HepG2 (cell line): ENCODE data around the gene B3GALT5. TPM values are rescaled to one million over a fixed set of nuclear protein-coding genes. Genes with fewer than 3 reads are reported as not detected.

Experiments used
- ATAC-seq: fragments of 200-7000 bp; cut with Tn5 transposase; 3 replicates; pipeline ENCODE4 v1.9.1; 2020; ENCODE audit warnings: mild to moderate bottlenecking, moderate library complexity
- BruUV-seq: library from RNA; stranded (reverse); fragments of 400-500 nt; replicated peaks from 2 replicates; lab custom pipeline; 2021; lab: Mats Ljungman, UMichigan
- CTCF ChIA-PET: fragments of 300-600 bp; formaldehyde crosslinking; extraction: SDS; loops from one replicate; lab custom pipeline; 2021; ENCODE audit warnings: low total read pairs, inconsistent platforms, low intra/inter-chr PET ratio; lab: Yijun Ruan, JAX
- POLR2A ChIA-PET: fragments of 350-600 bp; sonication (Branson Sonifier 250); formaldehyde crosslinking; loops from one replicate; lab custom pipeline; 2020; ENCODE audit warnings: antibody characterized with exemption, inconsistent platforms; lab: Yijun Ruan, JAX
- DNase-seq: peaks from one replicate; pipeline ENCODE4 v3.0.0-alpha.2; 2015; ENCODE audit warnings: low spot score
- FAIRE-seq: peaks from 3 replicates; lab custom pipeline; 2011; peaks lifted over from hg19 to GRCh38; lab: Jason Lieb, UNC
- H2AFZ ChIP-seq: one replicate; pipeline ENCODE4 v1.6.1; 2011; ENCODE audit warnings: low read length, inconsistent platforms
- H3K27ac ChIP-seq: fragments of 300-600 bp; 3 replicates; pipeline ENCODE4 v1.8.0; 2011; ENCODE audit warnings: mixed run types, mild to moderate bottlenecking, mixed read lengths, low read length, inconsistent platforms; ENCODE audit not compliant: insufficient read depth; ENCODE audit errors: extremely low read length
- H3K27me3 ChIP-seq, 2 experiments: fragments of 200-600 bp in 1 of 2; 2 replicates in 1 of 2; 3 replicates in 1 of 2; pipeline versions ENCODE4 v1.6.0 to v1.8.0; 2011; ENCODE audit warnings: low read length in 2 of 2, mild to moderate bottlenecking in 2 of 2, moderate library complexity in 2 of 2, inconsistent platforms in 1 of 2; ENCODE audit not compliant: insufficient read depth in 2 of 2, control insufficient read depth in 1 of 2
- H3K36me3 ChIP-seq, 2 experiments: fragments of 200-600 bp in 1 of 2; replicated peaks in 1 of 2; 2 replicates in 1 of 2; 3 replicates in 1 of 2; pipeline versions ENCODE4 v1.5.1 to v1.8.0; 2011; ENCODE audit warnings: low read length in 2 of 2, inconsistent platforms in 1 of 2; ENCODE audit not compliant: insufficient read depth in 2 of 2, control insufficient read depth in 1 of 2
- H3K4me1 ChIP-seq: 2 replicates; pipeline ENCODE4 v1.5.1; 2012; ENCODE audit warnings: low read length, inconsistent platforms; ENCODE audit not compliant: insufficient read depth
- H3K4me2 ChIP-seq: 2 replicates; pipeline ENCODE4 v1.6.0; 2011; ENCODE audit warnings: low read depth, low read length, inconsistent platforms
- H3K4me3 ChIP-seq, 3 experiments: fragments of 200-600 bp in 1 of 3; sonication (generic), shearing (Covaris generic) in 1 of 3; replicated peaks in 1 of 3; 2 replicates each; pipeline ENCODE4 v1.5.1; 2011 to 2016; ENCODE audit warnings: low read length in 3 of 3, inconsistent platforms in 2 of 3, low read depth in 2 of 3, mild to moderate bottlenecking in 2 of 3, control low read depth in 1 of 3, mixed read lengths in 1 of 3; ENCODE audit not compliant: insufficient read depth in 1 of 3
- H3K79me2 ChIP-seq: one replicate; pipeline ENCODE4 v1.6.1; 2011; ENCODE audit warnings: low read length, inconsistent platforms; ENCODE audit not compliant: insufficient read depth
- H3K9ac ChIP-seq: 2 replicates; pipeline ENCODE4 v1.6.0; 2011; ENCODE audit warnings: mild to moderate bottlenecking, low read depth, low read length, inconsistent platforms; ENCODE audit not compliant: insufficient read depth
- H3K9me3 ChIP-seq: 2 replicates; pipeline ENCODE4 v1.5.1; 2012; ENCODE audit warnings: mild to moderate bottlenecking, low read length
- H4K20me1 ChIP-seq: 2 replicates; pipeline ENCODE4 v1.6.0; 2011; ENCODE audit warnings: inconsistent platforms, mild to moderate bottlenecking, low read length, moderate library complexity; ENCODE audit not compliant: insufficient read depth
- KAT8 ChIP-seq: IDR thresholded peaks from 2 replicates; pipeline ENCODE4 v1.6.1; 2016; ENCODE audit warnings: missing genetic modification reagents, missing compliant biosample characterization
- PBX3 ChIP-seq: sonication (generic); formaldehyde crosslinking; IDR thresholded peaks from 2 replicates; pipeline ENCODE4 v1.8.1; 2023; ENCODE audit warnings: missing genetic modification reagents, inconsistent platforms, borderline replicate concordance
- PLRG1 ChIP-seq: fragments of 450-650 bp; conservative IDR thresholded peaks from 2 replicates; pipeline ENCODE4 v1.6.1; 2016
- RERE ChIP-seq: IDR thresholded peaks from 2 replicates; pipeline ENCODE4 v1.6.1; 2016; ENCODE audit warnings: low read depth, missing genetic modification reagents, missing compliant biosample characterization
- SP4 ChIP-seq: sonication (generic); formaldehyde crosslinking; IDR thresholded peaks from 2 replicates; pipeline ENCODE4 v1.8.1; 2023; ENCODE audit warnings: mild to moderate bottlenecking, missing genetic modification reagents
- ZC3H4 ChIP-seq: sonication (generic); formaldehyde crosslinking; IDR thresholded peaks from 2 replicates; pipeline ENCODE4 v1.4.0; 2020; ENCODE audit warnings: missing genetic modification reagents, borderline replicate concordance
- ZNF383 ChIP-seq: sonication (generic); formaldehyde crosslinking; IDR thresholded peaks from 2 replicates; pipeline ENCODE4 v1.4.0; 2020; ENCODE audit warnings: missing genetic modification reagents, mild to moderate bottlenecking, borderline replicate concordance
- ZNF431 ChIP-seq: sonication (generic); formaldehyde crosslinking; IDR thresholded peaks from 2 replicates; pipeline ENCODE4 v1.9.0; 2022; ENCODE audit warnings: missing genetic modification reagents, low read depth, mild to moderate bottlenecking, borderline replicate concordance
- ZSCAN20 ChIP-seq: sonication (generic); formaldehyde crosslinking; IDR thresholded peaks from 2 replicates; pipeline ENCODE4 v1.4.0; 2020; ENCODE audit warnings: missing genetic modification reagents, mild to moderate bottlenecking, borderline replicate concordance
- WGBS: methylation state at CpG from one replicate; pipeline ENCODE4 v1.1.6; 2017; ENCODE audit warnings: low lambda C conversion rate; 5-methylcytosine and 5-hydroxymethylcytosine counted together
- in situ Hi-C: cut with HindIII; loops from 2 replicates; pipeline ENCODE4 v1.10.0; 2017; ENCODE audit warnings: low pct_unique_long_range_greater_than_20kb; ENCODE audit not compliant: extremely low pct_ligation_motif_present
- intact Hi-C: fragments of 100-400 bp; cut with micrococcal nuclease; formaldehyde crosslinking; loops from one replicate; pipeline ENCODE4 v1.10.0; 2022; ENCODE audit not compliant: unreplicated experiment
- polyA plus RNA-seq, 8 experiments: library from polyadenylated mRNA; depleted of rRNA in 3 of 8; stranded (reverse) in 7 of 8; unstranded in 1 of 8; fragments of >200 nt; fragmentation: Illumina TruSeq in 4 of 8; extraction: Trizol in 4 of 8; gene quantifications; 2 replicates each; pipeline versions ENCODE4 v1.2.1 to v1.2.3, GENCODE V29; 2011 to 2016; ENCODE audit warnings: low read depth in 4 of 8, missing spikeins in 1 of 8, mixed read lengths in 1 of 8; ENCODE audit not compliant: insufficient read depth in 1 of 8
- total RNA-seq, 5 experiments: library from RNA; depleted of rRNA; stranded (reverse); fragments of >200 nt; fragmentation: Illumina TruSeq; extraction: Trizol; gene quantifications; 2 replicates each; pipeline ENCODE4 v1.2.3, GENCODE V29; 2016; ENCODE audit warnings: low read depth in 1 of 5
- TF ChIP-seq, protein P1 (sequence below): sonication (generic); formaldehyde crosslinking; IDR thresholded peaks from 2 replicates; pipeline ENCODE4 v1.8.0; 2023; ENCODE audit warnings: mild to moderate bottlenecking, missing genetic modification reagents
- TF ChIP-seq, protein P2 (sequence below): sonication (generic); formaldehyde crosslinking; IDR thresholded peaks from 2 replicates; pipeline ENCODE4 v1.4.0; 2020; ENCODE audit warnings: missing genetic modification reagents, mild to moderate bottlenecking, borderline replicate concordance
- TF ChIP-seq, protein P3 (sequence below): sonication (generic); formaldehyde crosslinking; IDR thresholded peaks from 2 replicates; pipeline ENCODE4 v1.4.0; 2020; ENCODE audit warnings: missing genetic modification reagents; ENCODE audit errors: not compliant biosample characterization

B3GALT5 gene
- total and polyA plus RNA-seq, 2 of the 13 experiments (the other 11 are each of a cell fraction or from before 2014, with no cell fraction given), result 0.02 to 0.03 TPM

GRCh38 chr21:39669976-39670661 is 57.4 kb downstream of the B3GALT5 start:
- Histone ChIP-seq H3K36me3 (no peaks in the 10 kb centered on the region), H3K9ac (no peak overlapping the region), H3K79me2 (no peaks in the 10 kb centered on the region), H3K27ac (no peak overlapping the region), H3K9me3 (no peaks in the 10 kb centered on the region), H3K4me1 (no peaks in the 10 kb centered on the region), H4K20me1 (no peaks in the 10 kb centered on the region), H2AFZ (no peak overlapping the region), H3K4me3 (no peak overlapping the region), H3K27me3 (peaks cover 2 to 9% of the 10 kb centered on the region in 2 experiments; a peak in 2 of 5 replicates), H3K4me2 (no peak overlapping the region)
- WGBS, result 31% methylated on average over 8 of the region's 8 CpGs
- no TSS peak for BruUV-seq
- ATAC-seq, result no peak
- POLR2A ChIA-PET, result no interaction called here
- in situ Hi-C loops (no loop called here), intact Hi-C loops (no loop called here)
- CTCF ChIA-PET, result no interaction called here
- no peak for FAIRE-seq
- no peak for DNase-seq
- TF ChIP-seq PBX3 (no peak), PLRG1 (no peak), KAT8 (CRISPR knock-in tag) (no peak), ZSCAN20 (CRISPR knock-in tag) (no peak), SP4 (CRISPR knock-in tag) (no peak), ZNF431 (CRISPR knock-in tag) (no peak), ZC3H4 (CRISPR knock-in tag) (no peak), RERE (CRISPR knock-in tag) (no peak), ZNF383 (CRISPR knock-in tag) (no peak)
- TF ChIP-seq, protein P1, sequence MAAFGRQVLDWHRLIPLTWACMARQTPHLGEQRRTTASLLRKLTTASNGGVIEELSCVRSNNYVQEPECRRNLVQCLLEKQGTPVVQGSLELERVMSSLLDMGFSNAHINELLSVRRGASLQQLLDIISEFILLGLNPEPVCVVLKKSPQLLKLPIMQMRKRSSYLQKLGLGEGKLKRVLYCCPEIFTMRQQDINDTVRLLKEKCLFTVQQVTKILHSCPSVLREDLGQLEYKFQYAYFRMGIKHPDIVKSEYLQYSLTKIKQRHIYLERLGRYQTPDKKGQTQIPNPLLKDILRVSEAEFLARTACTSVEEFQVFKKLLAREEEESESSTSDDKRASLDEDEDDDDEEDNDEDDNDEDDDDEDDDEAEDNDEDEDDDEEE (CRISPR knock-in tag), result no peak
- TF ChIP-seq, protein P2, sequence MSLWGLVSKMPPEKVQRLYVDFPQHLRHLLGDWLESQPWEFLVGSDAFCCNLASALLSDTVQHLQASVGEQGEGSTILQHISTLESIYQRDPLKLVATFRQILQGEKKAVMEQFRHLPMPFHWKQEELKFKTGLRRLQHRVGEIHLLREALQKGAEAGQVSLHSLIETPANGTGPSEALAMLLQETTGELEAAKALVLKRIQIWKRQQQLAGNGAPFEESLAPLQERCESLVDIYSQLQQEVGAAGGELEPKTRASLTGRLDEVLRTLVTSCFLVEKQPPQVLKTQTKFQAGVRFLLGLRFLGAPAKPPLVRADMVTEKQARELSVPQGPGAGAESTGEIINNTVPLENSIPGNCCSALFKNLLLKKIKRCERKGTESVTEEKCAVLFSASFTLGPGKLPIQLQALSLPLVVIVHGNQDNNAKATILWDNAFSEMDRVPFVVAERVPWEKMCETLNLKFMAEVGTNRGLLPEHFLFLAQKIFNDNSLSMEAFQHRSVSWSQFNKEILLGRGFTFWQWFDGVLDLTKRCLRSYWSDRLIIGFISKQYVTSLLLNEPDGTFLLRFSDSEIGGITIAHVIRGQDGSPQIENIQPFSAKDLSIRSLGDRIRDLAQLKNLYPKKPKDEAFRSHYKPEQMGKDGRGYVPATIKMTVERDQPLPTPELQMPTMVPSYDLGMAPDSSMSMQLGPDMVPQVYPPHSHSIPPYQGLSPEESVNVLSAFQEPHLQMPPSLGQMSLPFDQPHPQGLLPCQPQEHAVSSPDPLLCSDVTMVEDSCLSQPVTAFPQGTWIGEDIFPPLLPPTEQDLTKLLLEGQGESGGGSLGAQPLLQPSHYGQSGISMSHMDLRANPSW (CRISPR knock-in tag), result no peak
- TF ChIP-seq, protein P3, sequence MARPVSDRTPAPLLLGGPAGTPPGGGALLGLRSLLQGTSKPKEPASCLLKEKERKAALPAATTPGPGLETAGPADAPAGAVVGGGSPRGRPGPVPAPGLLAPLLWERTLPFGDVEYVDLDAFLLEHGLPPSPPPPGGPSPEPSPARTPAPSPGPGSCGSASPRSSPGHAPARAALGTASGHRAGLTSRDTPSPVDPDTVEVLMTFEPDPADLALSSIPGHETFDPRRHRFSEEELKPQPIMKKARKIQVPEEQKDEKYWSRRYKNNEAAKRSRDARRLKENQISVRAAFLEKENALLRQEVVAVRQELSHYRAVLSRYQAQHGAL (CRISPR knock-in tag), result no peak
